Endothelial cell of umbilical vein (primary cell): ENCODE measurements around the gene RBP5.
"Not testable (repeated sequence)": the region's sequence is repeated elsewhere in the genome, so short reads cannot be mapped to it uniquely, and the experiment has no call there.

ENCODE experiments used
- CTCF ChIP-seq, 2 donors: IDR thresholded peaks; 1 replicate in 1 of 2; 2 replicates in 1 of 2; pipeline ENCODE4 v1.5.1; 2011; ENCODE audit warnings: low read length in 2 of 2, mild to moderate bottlenecking in 2 of 2, moderate library complexity in 2 of 2, control low read depth in 1 of 2, inconsistent platforms in 1 of 2, low read depth in 1 of 2; ENCODE audit not compliant: insufficient read depth in 1 of 2; ENCODE audit errors: extremely low read depth in 1 of 2
- EZH2 ChIP-seq: IDR thresholded peaks from 2 replicates; pipeline ENCODE4 v1.6.1; 2012; ENCODE audit warnings: borderline replicate concordance, low read depth, mild to moderate bottlenecking, moderate library complexity, low read length, inconsistent platforms; ENCODE audit not compliant: severe bottlenecking
- JUN ChIP-seq: IDR thresholded peaks from 2 replicates; pipeline ENCODE4 v1.6.1; 2011; ENCODE audit warnings: borderline replicate concordance, low read depth; ENCODE audit not compliant: insufficient read length, insufficient read depth
- MAX ChIP-seq: IDR thresholded peaks from 2 replicates; pipeline ENCODE4 v1.6.1; 2011; ENCODE audit not compliant: insufficient read depth, insufficient read length
- POLR2A ChIP-seq: IDR thresholded peaks from 2 replicates; pipeline ENCODE4 v1.6.1; 2012; ENCODE audit warnings: low read depth, mild to moderate bottlenecking, control low read depth, low read length

- TF ChIP-seq CTCF (IDR thresholded peaks at IDR 0.05; ENCODE audit: extremely low read depth in 1 of 2, insufficient read depth in 1 of 2, low read depth in 1 of 2, low read length in 2 of 2); EZH2; MAX; POLR2A; JUN: not testable (repeated sequence)
Measured at GRCh38 chr12:7107181-7107580, 21.5 kb downstream of the RBP5 start.
